ENCODE results near the gene IFITM2. TPM values are rescaled to one million over a fixed set of nuclear protein-coding genes. Genes with fewer than 3 reads are reported as not detected.

IFITM2 gene
- total and polyA plus RNA-seq, 2 of the 4 experiments (the other 2 are of a cell fraction), result 31.2 to 564 TPM

- Histone ChIP-seq H4K20me1 (ENCODE audit: insufficient read depth, low read length) (no peaks in the 10 kb centered on the region), H4K91ac (ENCODE audit: insufficient read depth, low read depth, low read length) (no peak overlapping the region), H3K4me2 (ENCODE audit: low read depth, low read length) (no peak overlapping the region), H2BK15ac (ENCODE audit: low read depth, low read length) (no peak overlapping the region), H3K4ac (ENCODE audit: low read depth, low read length) (no peak overlapping the region), H2AFZ (replicated peaks; ENCODE audit: low read length, poor library complexity) (no peak overlapping the region), H2AK5ac (ENCODE audit: low read depth, low read length) (no peak overlapping the region), H3K14ac (replicated peaks; ENCODE audit: low read depth, low read length) (no peak overlapping the region), H3K4me3 (ENCODE audit: insufficient read depth, low read depth, low read length) (no peak overlapping the region), H3K18ac (ENCODE audit: low read depth, low read length) (no peak overlapping the region), H3K36me3 (ENCODE audit: control insufficient read depth, insufficient read depth, low read length) (no peaks in the 10 kb centered on the region), H3K27me3 (ENCODE audit: control insufficient read depth, insufficient read depth, low read length) (no peaks in the 10 kb centered on the region), H3K56ac (ENCODE audit: extremely low read depth, insufficient read depth, low read length) (no peak overlapping the region), H3K79me1 (ENCODE audit: low read depth in 1 of 2, low read length in 2 of 2) (no peaks in the 10 kb centered on the region), H4K5ac (ENCODE audit: low read depth, low read length) (no peak overlapping the region), H3K9me1 (ENCODE audit: insufficient read depth, low read length) (no peaks in the 10 kb centered on the region), H3K23ac (ENCODE audit: low read depth, low read length) (no peak overlapping the region), H2BK5ac (ENCODE audit: low read depth, low read length, poor library complexity, severe bottlenecking) (no peak overlapping the region), H3K9me3 (ENCODE audit: control insufficient read depth, insufficient read depth, low read length) (no peaks in the 10 kb centered on the region), H2BK20ac (ENCODE audit: low read depth, low read length) (no peak overlapping the region), H3K4me1 (ENCODE audit: control insufficient read depth, insufficient read depth, low read length) (peaks cover 12% of the 10 kb centered on the region), H3K9ac (ENCODE audit: low read depth, low read length) (no peak overlapping the region), H4K8ac (ENCODE audit: low read depth in 2 of 2, low read length in 2 of 2) (no peak overlapping the region), H2BK120ac (ENCODE audit: low read depth, low read length) (no peak overlapping the region), H2AK9ac (replicated peaks; ENCODE audit: low read depth, low read length, poor library complexity) (no peak overlapping the region), H3K27ac (ENCODE audit: insufficient read depth, low read length) (no peak overlapping the region)
- DNase-seq, result no peak
- 84% methylated on average over 16 of the region's 19 CpGs; no CpG with 5 or more reads in 1 of the 2 experiments for WGBS, 2 experiments (ENCODE audit: extremely low coverage in 2 of 2, insufficient read length in 1 of 2)
- intact Hi-C loops (cut with micrococcal nuclease) (no loop called here), in situ Hi-C loops (cut with MboI; ENCODE audit: low sequenced_read_pairs) (no loop called here), dilution Hi-C loops (cut with HindIII; ENCODE audit: low sequenced_read_pairs, unreplicated experiment) (no loop called here)
- ATAC-seq (ENCODE audit: low read depth), result no peak
- ChIA-PET POLR2A (ENCODE audit: unreplicated experiment) (no interaction called here), CTCF (no interaction called here)
- no TSS peak for BruUV-seq (replicated peaks)
- TF ChIP-seq MAFK (IDR thresholded peaks at IDR 0.05; ENCODE audit: low read depth, low read length), result no peak
- no peak for TF ChIP-seq MXI1 (IDR thresholded peaks at IDR 0.05; ENCODE audit: borderline replicate concordance, low read depth, low read length)
- TF ChIP-seq USF2 (IDR thresholded peaks at IDR 0.05; ENCODE audit: low read depth, low read length), result no peak
- TF ChIP-seq RAD21 (IDR thresholded peaks at IDR 0.05; ENCODE audit: low read length), result no peak
These were observed 23.9 kb downstream of the IFITM2 start for GRCh38 chr11:331358-332060.

Measured in IMR-90 (cell line).